HFFc6 (cell line): ENCODE measurements around the gene DNMT3A. TPM values are rescaled to one million over a fixed set of nuclear protein-coding genes. Genes with fewer than 3 reads are reported as not detected.

ENCODE experiments used
- DNase-seq: peaks from one replicate; pipeline ENCODE4 v3.0.0-alpha.2; 2018
- H3K27ac Mint-ChIP-seq: 2 replicates; pipeline ENCODE4 v1.8.0; 2020; ENCODE audit warnings: mild to moderate bottlenecking, mixed read lengths
- H3K27me3 Mint-ChIP-seq: 2 replicates; pipeline ENCODE4 v1.8.0; 2021; ENCODE audit warnings: mild to moderate bottlenecking, moderate library complexity, mixed read lengths; ENCODE audit not compliant: insufficient read depth
- H3K36me3 Mint-ChIP-seq: 2 replicates; pipeline ENCODE4 v1.8.0; 2021; ENCODE audit warnings: low read depth, mixed read lengths
- H3K4me1 Mint-ChIP-seq: 2 replicates; pipeline ENCODE4 v1.8.0; 2020; ENCODE audit warnings: low read depth, mixed read lengths
- H3K4me3 Mint-ChIP-seq: 2 replicates; pipeline ENCODE4 v1.8.0; 2020; ENCODE audit warnings: mild to moderate bottlenecking, moderate library complexity, mixed read lengths
- H3K9me3 Mint-ChIP-seq: 2 replicates; pipeline ENCODE4 v1.8.0; 2020; ENCODE audit warnings: mild to moderate bottlenecking, mixed read lengths
- CTCF ChIP-seq: fragments of 200-600 bp; sonication (generic); IDR thresholded peaks from 2 replicates; pipeline ENCODE4 v1.5.0; 2021; ENCODE audit warnings: antibody characterized with exemption, mild to moderate bottlenecking
- total RNA-seq, 6 experiments: library from RNA; stranded (reverse); fragmentation: NEBNext Ultra II Directional; extraction: Animal tissue kit (Norgen Biotek cat#: 25700); gene quantifications; 2 replicates in 1 of 6; 3 replicates in 5 of 6; pipeline ENCODE4 v1.2.3, GENCODE V29; 2021

Gene DNMT3A
- total RNA-seq, 6 experiments from 2014 or later: 3.5 to 5.2 (median 4.5) TPM

GRCh38 chr2:25297738-25298137 lies 44.0 kb downstream of the DNMT3A start:
- Mint-ChIP-seq H3K36me3 (no peaks in the 10 kb centered on the region), H3K9me3 (no peaks in the 10 kb centered on the region), H3K27me3 (peaks cover 11% of the 10 kb centered on the region), H3K27ac (no peak overlapping the region), H3K4me3 (no peak overlapping the region), H3K4me1 (peaks cover 20% of the 10 kb centered on the region)
- DNase-seq: no peak
- no peak for TF ChIP-seq CTCF

- no peaks in the 10 kb centered on the region for H3K9me3 Mint-ChIP-seq
- no peak overlapping the region for H3K27ac Mint-ChIP-seq
- no peak for TF ChIP-seq CTCF
- no peak overlapping the region for H3K4me3 Mint-ChIP-seq
- peaks cover 6% of the 10 kb centered on the region for H3K27me3 Mint-ChIP-seq
- H3K4me1 Mint-ChIP-seq: peaks cover 6% of the 10 kb centered on the region; the same call in 1 of the 2 replicates
- no peak for DNase-seq
- no peaks in the 10 kb centered on the region for H3K36me3 Mint-ChIP-seq
Measured at GRCh38 chr2:25295621-25296020, 46.1 kb downstream of the DNMT3A start.

- H3K27me3 Mint-ChIP-seq: peaks cover 6% of the 10 kb centered on the region
- H3K4me3 Mint-ChIP-seq: no peak overlapping the region
- H3K4me1 Mint-ChIP-seq: peaks cover 6% of the 10 kb centered on the region; the same call in 1 of the 2 replicates
- TF ChIP-seq CTCF: no peak
- no peak overlapping the region for H3K27ac Mint-ChIP-seq
- no peaks in the 10 kb centered on the region for H3K36me3 Mint-ChIP-seq
- H3K9me3 Mint-ChIP-seq: no peaks in the 10 kb centered on the region
- no peak for DNase-seq
Measured at GRCh38 chr2:25294573-25295462, 46.9 kb downstream of the DNMT3A start.

- H3K27me3 Mint-ChIP-seq: peaks cover 6% of the 10 kb centered on the region
- H3K9me3 Mint-ChIP-seq: no peaks in the 10 kb centered on the region
- no peak overlapping the region for H3K27ac Mint-ChIP-seq
- DNase-seq: no peak
- H3K4me3 Mint-ChIP-seq: no peak overlapping the region
- H3K4me1 Mint-ChIP-seq: peaks cover 6% of the 10 kb centered on the region; the same call in 1 of the 2 replicates
- TF ChIP-seq CTCF: no peak
- no peaks in the 10 kb centered on the region for H3K36me3 Mint-ChIP-seq
Measured at GRCh38 chr2:25293958-25294562, 47.7 kb downstream of the DNMT3A start.

GRCh38 chr2:25293145-25293544 lies 48.6 kb downstream of the DNMT3A start:
- H3K9me3 Mint-ChIP-seq: no peaks in the 10 kb centered on the region
- peaks cover 5% of the 10 kb centered on the region for H3K27me3 Mint-ChIP-seq
- no peak overlapping the region for H3K27ac Mint-ChIP-seq
- H3K4me3 Mint-ChIP-seq: no peak overlapping the region
- H3K4me1 Mint-ChIP-seq: peaks cover 6% of the 10 kb centered on the region; the same call in 1 of the 2 replicates
- no peak for DNase-seq
- TF ChIP-seq CTCF: no peak
- H3K36me3 Mint-ChIP-seq: no peaks in the 10 kb centered on the region
